ENCODE data around the gene ZBTB7C.

Gene ZBTB7C

GRCh38 chr18:48356909-48357631, 52.1 kb downstream of the ZBTB7C start:
- Histone ChIP-seq H3K4me3 (ENCODE audit: low read depth in 1 of 5, low read length in 5 of 5) (no peak overlapping the region), H3K36me3 (ENCODE audit: control insufficient read depth in 5 of 5, insufficient read depth in 5 of 5, low read length in 5 of 5) (no peaks in the 10 kb centered on the region), H3K27me3 (ENCODE audit: control insufficient read depth in 5 of 5, insufficient read depth in 4 of 5, low read length in 5 of 5) (peaks cover 0 to 6% (median 0%) of the 10 kb centered on the region in 5 donors), H3K9me3 (ENCODE audit: control insufficient read depth in 5 of 5, low read length in 5 of 5) (no peaks in the 10 kb centered on the region), H3K27ac (ENCODE audit: low read depth, low read length) (no peak overlapping the region), H3K4me1 (ENCODE audit: control insufficient read depth in 5 of 5, insufficient read depth in 5 of 5, low read length in 5 of 5) (peaks cover 0 to 10% (median 3%) of the 10 kb centered on the region in 5 donors), H3K9ac (ENCODE audit: low read length in 5 of 5) (no peak overlapping the region)

GRCh38 chr18:48356151-48356745, 52.9 kb downstream of the ZBTB7C start:
- Histone ChIP-seq H3K9ac (ENCODE audit: low read length in 5 of 5) (no peak overlapping the region), H3K36me3 (ENCODE audit: control insufficient read depth in 5 of 5, insufficient read depth in 5 of 5, low read length in 5 of 5) (no peaks in the 10 kb centered on the region), H3K9me3 (ENCODE audit: control insufficient read depth in 5 of 5, low read length in 5 of 5) (no peaks in the 10 kb centered on the region), H3K4me1 (ENCODE audit: control insufficient read depth in 5 of 5, insufficient read depth in 5 of 5, low read length in 5 of 5) (peaks cover 0 to 10% (median 3%) of the 10 kb centered on the region in 5 donors), H3K27me3 (ENCODE audit: control insufficient read depth in 5 of 5, insufficient read depth in 4 of 5, low read length in 5 of 5) (peaks cover 0 to 3% (median 0%) of the 10 kb centered on the region in 5 donors), H3K4me3 (ENCODE audit: low read depth in 1 of 5, low read length in 5 of 5) (no peak overlapping the region), H3K27ac (ENCODE audit: low read depth, low read length) (no peak overlapping the region)

- peaks cover 0 to 3% (median 0%) of the 10 kb centered on the region in 5 donors for H3K27me3 ChIP-seq (ENCODE audit: control insufficient read depth in 5 of 5, insufficient read depth in 4 of 5, low read length in 5 of 5)
- H3K9me3 ChIP-seq (ENCODE audit: control insufficient read depth in 5 of 5, low read length in 5 of 5) = no peaks in the 10 kb centered on the region
- no peaks in the 10 kb centered on the region for H3K36me3 ChIP-seq (ENCODE audit: control insufficient read depth in 5 of 5, insufficient read depth in 5 of 5, low read length in 5 of 5)
- H3K9ac ChIP-seq (ENCODE audit: low read length in 5 of 5) = no peak overlapping the region
- H3K4me3 ChIP-seq (ENCODE audit: low read depth in 1 of 5, low read length in 5 of 5) = no peak overlapping the region
- H3K27ac ChIP-seq (ENCODE audit: low read depth, low read length) = no peak overlapping the region
- H3K4me1 ChIP-seq (ENCODE audit: control insufficient read depth in 5 of 5, insufficient read depth in 5 of 5, low read length in 5 of 5) = peaks cover 0 to 10% (median 3%) of the 10 kb centered on the region in 5 donors
Observed at GRCh38 chr18:48355276-48356115, 53.7 kb downstream of the ZBTB7C start.

GRCh38 chr18:48354746-48355260, 54.4 kb downstream of the ZBTB7C start:
- peaks cover 0 to 10% (median 3%) of the 10 kb centered on the region in 5 donors for H3K4me1 ChIP-seq (ENCODE audit: control insufficient read depth in 5 of 5, insufficient read depth in 5 of 5, low read length in 5 of 5)
- H3K27ac ChIP-seq (ENCODE audit: low read depth, low read length) = no peak overlapping the region
- H3K36me3 ChIP-seq (ENCODE audit: control insufficient read depth in 5 of 5, insufficient read depth in 5 of 5, low read length in 5 of 5) = no peaks in the 10 kb centered on the region
- H3K27me3 ChIP-seq (ENCODE audit: control insufficient read depth in 5 of 5, insufficient read depth in 4 of 5, low read length in 5 of 5) = peaks cover 0 to 3% (median 0%) of the 10 kb centered on the region in 5 donors
- no peak overlapping the region for H3K9ac ChIP-seq (ENCODE audit: low read length in 5 of 5)
- H3K9me3 ChIP-seq (ENCODE audit: control insufficient read depth in 5 of 5, low read length in 5 of 5) = no peaks in the 10 kb centered on the region
- H3K4me3 ChIP-seq (ENCODE audit: low read depth in 1 of 5, low read length in 5 of 5) = no peak overlapping the region

- Histone ChIP-seq H3K4me1 (ENCODE audit: control insufficient read depth in 5 of 5, insufficient read depth in 5 of 5, low read length in 5 of 5) (peaks cover 0 to 8% (median 3%) of the 10 kb centered on the region in 5 donors), H3K4me3 (ENCODE audit: low read depth in 1 of 5, low read length in 5 of 5) (no peak overlapping the region), H3K36me3 (ENCODE audit: control insufficient read depth in 5 of 5, insufficient read depth in 5 of 5, low read length in 5 of 5) (no peaks in the 10 kb centered on the region), H3K9me3 (ENCODE audit: control insufficient read depth in 5 of 5, low read length in 5 of 5) (no peaks in the 10 kb centered on the region), H3K27ac (ENCODE audit: low read depth, low read length) (no peak overlapping the region), H3K9ac (ENCODE audit: low read length in 5 of 5) (no peak overlapping the region), H3K27me3 (ENCODE audit: control insufficient read depth in 5 of 5, insufficient read depth in 4 of 5, low read length in 5 of 5) (peaks cover 0 to 3% (median 0%) of the 10 kb centered on the region in 5 donors)
Observed at GRCh38 chr18:48352051-48352755, 57.0 kb downstream of the ZBTB7C start.

- no peak overlapping the region for H3K4me3 ChIP-seq (ENCODE audit: low read depth in 1 of 5, low read length in 5 of 5)
- no peaks in the 10 kb centered on the region for H3K9me3 ChIP-seq (ENCODE audit: control insufficient read depth in 5 of 5, low read length in 5 of 5)
- H3K4me1 ChIP-seq (ENCODE audit: control insufficient read depth in 5 of 5, insufficient read depth in 5 of 5, low read length in 5 of 5) = peaks cover 0 to 8% (median 3%) of the 10 kb centered on the region in 5 donors
- H3K9ac ChIP-seq (ENCODE audit: low read length in 5 of 5) = no peak overlapping the region
- H3K36me3 ChIP-seq (ENCODE audit: control insufficient read depth in 5 of 5, insufficient read depth in 5 of 5, low read length in 5 of 5) = no peaks in the 10 kb centered on the region
- peaks cover 0 to 3% (median 0%) of the 10 kb centered on the region in 5 donors for H3K27me3 ChIP-seq (ENCODE audit: control insufficient read depth in 5 of 5, insufficient read depth in 4 of 5, low read length in 5 of 5)
- no peak overlapping the region for H3K27ac ChIP-seq (ENCODE audit: low read depth, low read length)
Observed at GRCh38 chr18:48351216-48352050, 57.8 kb downstream of the ZBTB7C start.

GRCh38 chr18:48348739-48349138, 60.4 kb downstream of the ZBTB7C start:
- Histone ChIP-seq H3K36me3 (ENCODE audit: control insufficient read depth in 5 of 5, insufficient read depth in 5 of 5, low read length in 5 of 5) (no peaks in the 10 kb centered on the region), H3K4me1 (ENCODE audit: control insufficient read depth in 5 of 5, insufficient read depth in 5 of 5, low read length in 5 of 5) (no peaks in the 10 kb centered on the region), H3K27me3 (ENCODE audit: control insufficient read depth in 5 of 5, insufficient read depth in 4 of 5, low read length in 5 of 5) (no peaks in the 10 kb centered on the region), H3K27ac (ENCODE audit: low read depth, low read length) (no peak overlapping the region), H3K9ac (ENCODE audit: low read length in 5 of 5) (no peak overlapping the region), H3K9me3 (ENCODE audit: control insufficient read depth in 5 of 5, low read length in 5 of 5) (no peaks in the 10 kb centered on the region), H3K4me3 (ENCODE audit: low read depth in 1 of 5, low read length in 5 of 5) (no peak overlapping the region)

- peaks cover 0 to 3% (median 2%) of the 10 kb centered on the region in 5 donors for H3K4me1 ChIP-seq (ENCODE audit: control insufficient read depth in 5 of 5, insufficient read depth in 5 of 5, low read length in 5 of 5)
- no peak overlapping the region for H3K9ac ChIP-seq (ENCODE audit: low read length in 5 of 5)
- H3K9me3 ChIP-seq (ENCODE audit: control insufficient read depth in 5 of 5, low read length in 5 of 5) = no peaks in the 10 kb centered on the region
- H3K27ac ChIP-seq (ENCODE audit: low read depth, low read length) = no peak overlapping the region
- H3K4me3 ChIP-seq (ENCODE audit: low read depth in 1 of 5, low read length in 5 of 5) = no peak overlapping the region
- no peaks in the 10 kb centered on the region for H3K36me3 ChIP-seq (ENCODE audit: control insufficient read depth in 5 of 5, insufficient read depth in 5 of 5, low read length in 5 of 5)
- H3K27me3 ChIP-seq (ENCODE audit: control insufficient read depth in 5 of 5, insufficient read depth in 4 of 5, low read length in 5 of 5) = no peaks in the 10 kb centered on the region
Observed at GRCh38 chr18:48347756-48348326, 61.3 kb downstream of the ZBTB7C start.

- Histone ChIP-seq H3K4me3 (ENCODE audit: low read depth in 1 of 5, low read length in 5 of 5) (no peak overlapping the region), H3K4me1 (ENCODE audit: control insufficient read depth in 5 of 5, insufficient read depth in 5 of 5, low read length in 5 of 5) (peaks cover 0 to 18% (median 13%) of the 10 kb centered on the region in 5 donors), H3K9ac (ENCODE audit: low read length in 5 of 5) (no peak overlapping the region), H3K9me3 (ENCODE audit: control insufficient read depth in 5 of 5, low read length in 5 of 5) (no peaks in the 10 kb centered on the region), H3K27me3 (ENCODE audit: control insufficient read depth in 5 of 5, insufficient read depth in 4 of 5, low read length in 5 of 5) (no peaks in the 10 kb centered on the region), H3K36me3 (ENCODE audit: control insufficient read depth in 5 of 5, insufficient read depth in 5 of 5, low read length in 5 of 5) (no peaks in the 10 kb centered on the region), H3K27ac (ENCODE audit: low read depth, low read length) (no peak overlapping the region)
Observed at GRCh38 chr18:48345596-48345995, 63.6 kb downstream of the ZBTB7C start.
